Fibroblast of lung (primary cell): ENCODE results near the gene MRPL58. TPM values are rescaled to one million over a fixed set of nuclear protein-coding genes. Genes with fewer than 3 reads are reported as not detected.

Experiments used
- DNase-seq, 2 donors: peaks; one replicate each; pipeline versions ENCODE4 v3.0.0 to v3.0.0-alpha.2; 2010; ENCODE audit warnings: low read depth in 2 of 2
- H2AFZ ChIP-seq: 2 replicates; pipeline ENCODE4 v1.5.1; 2012; ENCODE audit warnings: low read length, control low read depth, inconsistent platforms
- H3K27ac ChIP-seq: 2 replicates; pipeline ENCODE4 v1.5.1; 2011; ENCODE audit warnings: low read length, control low read depth; ENCODE audit not compliant: insufficient read depth
- H3K27me3 ChIP-seq: 2 replicates; pipeline ENCODE4 v1.5.1; 2011; ENCODE audit warnings: mild to moderate bottlenecking, low read length; ENCODE audit not compliant: control insufficient read depth, insufficient read depth
- H3K36me3 ChIP-seq: 2 replicates; pipeline ENCODE4 v1.5.1; 2011; ENCODE audit warnings: low read length; ENCODE audit not compliant: control insufficient read depth, insufficient read depth
- H3K4me1 ChIP-seq: 2 replicates; pipeline ENCODE4 v1.5.1; 2011; ENCODE audit warnings: low read length; ENCODE audit not compliant: control insufficient read depth, insufficient read depth; ENCODE audit errors: extremely low read depth
- H3K4me2 ChIP-seq: 2 replicates; pipeline ENCODE4 v1.5.1; 2011; ENCODE audit warnings: low read length, control low read depth; ENCODE audit not compliant: insufficient read depth; ENCODE audit errors: extremely low read depth
- H3K4me3 ChIP-seq, 4 experiments: fragments of 200-600 bp in 1 of 4; sonication (generic) in 1 of 4; replicated peaks in 1 of 4; 2 replicates each; pipeline ENCODE4 v1.5.1; 2011 to 2016; ENCODE audit warnings: low read length in 4 of 4, low read depth in 3 of 4, mild to moderate bottlenecking in 3 of 4, control low read depth in 2 of 4, inconsistent platforms in 1 of 4, mixed read lengths in 1 of 4; ENCODE audit not compliant: insufficient read depth in 1 of 4; ENCODE audit errors: control extremely low read depth in 1 of 4
- H3K79me2 ChIP-seq: 2 replicates; pipeline ENCODE4 v1.5.1; 2012; ENCODE audit warnings: mild to moderate bottlenecking, low read length, inconsistent platforms; ENCODE audit not compliant: control insufficient read depth, insufficient read depth
- H3K9ac ChIP-seq: 2 replicates; pipeline ENCODE4 v1.5.1; 2011; ENCODE audit warnings: mild to moderate bottlenecking, low read length, control low read depth; ENCODE audit not compliant: insufficient read depth
- H3K9me3 ChIP-seq: 2 replicates; pipeline ENCODE4 v1.5.1; 2012; ENCODE audit warnings: low read depth, low read length; ENCODE audit not compliant: control insufficient read depth, insufficient read depth
- H4K20me1 ChIP-seq: 2 replicates; pipeline ENCODE4 v1.5.1; 2011; ENCODE audit warnings: low read length; ENCODE audit not compliant: control insufficient read depth, insufficient read depth; ENCODE audit errors: extremely low read depth
- EZH2 ChIP-seq: IDR thresholded peaks from 2 replicates; pipeline ENCODE4 v1.5.1; 2012; ENCODE audit warnings: low read length, control low read depth, mild to moderate bottlenecking; ENCODE audit errors: missing control alignments
- polyA plus RNA-seq, 2 donors: library from polyadenylated mRNA; depleted of rRNA in 1 of 2; stranded (reverse) in 1 of 2; unstranded in 1 of 2; fragments of >200 nt; gene quantifications; 2 replicates each; pipeline ENCODE4 v1.2.1, GENCODE V29; 2011 to 2012; ENCODE audit warnings: missing spikeins in 1 of 2
- total RNA-seq: library from RNA; depleted of rRNA; stranded (reverse); fragments of >200 nt; gene quantifications from 2 replicates; pipeline ENCODE4 v1.2.1, GENCODE V29; 2014
- TF ChIP-seq, protein P1 (sequence below), 2 donors: IDR thresholded peaks in 1 of 2; conservative IDR thresholded peaks in 1 of 2; 1 replicate in 1 of 2; 2 replicates in 1 of 2; pipeline ENCODE4 v1.5.1; 2011 to 2012; ENCODE audit warnings: low read length in 2 of 2, control low read depth in 1 of 2, inconsistent platforms in 1 of 2, low read depth in 1 of 2, mild to moderate bottlenecking in 1 of 2

Gene MRPL58
- total and polyA plus RNA-seq, 2 donors (not counting 1 experiment from before 2014, with no cell fraction given) = 35.2 to 49.1 TPM

DNA sequence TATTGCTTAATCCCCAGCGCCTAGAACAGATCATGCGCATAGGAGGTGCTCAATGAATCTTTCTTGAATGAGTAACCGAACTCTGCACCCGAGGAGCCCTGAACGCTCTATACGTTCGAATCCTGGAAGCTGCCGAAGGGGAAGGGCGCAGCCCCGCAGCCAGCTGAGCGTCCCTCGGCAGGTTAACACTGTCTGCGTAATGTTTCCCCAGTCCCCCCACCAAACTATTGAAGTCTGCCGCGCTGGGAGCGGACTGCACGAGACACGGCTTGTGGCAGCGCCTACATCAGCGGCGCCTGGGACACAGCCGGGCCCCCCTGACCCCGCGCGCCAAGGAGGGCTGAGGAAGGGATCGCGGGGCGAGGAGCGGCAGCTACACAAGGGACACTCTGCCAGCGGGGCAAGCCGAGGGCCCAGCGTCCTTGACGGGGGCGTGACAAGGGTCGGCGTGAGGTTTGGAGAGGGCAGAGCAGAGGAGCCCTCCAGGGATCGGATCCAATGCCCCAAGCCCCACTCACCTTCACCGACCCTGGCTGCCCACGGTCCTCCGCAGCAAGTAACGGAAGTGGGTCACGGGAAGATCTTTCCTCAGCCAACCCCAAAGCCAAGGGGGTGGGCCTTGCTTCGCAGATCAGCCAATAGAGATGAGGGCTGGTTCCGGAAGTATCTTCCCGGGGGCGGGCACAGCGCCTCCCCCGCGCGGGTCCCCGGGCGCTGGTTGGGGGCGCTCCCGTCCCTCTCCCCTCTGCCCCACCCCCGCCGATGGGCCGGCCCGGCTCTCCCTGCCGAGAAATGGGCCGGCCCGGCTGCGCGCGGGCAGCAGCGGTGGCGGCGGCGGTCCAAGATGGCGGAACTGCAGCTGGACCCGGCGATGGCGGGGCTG lies 34.2 kb downstream of the MRPL58 start, which contains the start of the genes ATP5PD and KCTD2:
Gene ATP5PD, minus strand, starts transcription at position 563 of the 883 bp plus-strand sequence. CDS start 4,319 bp downstream, outside the sequence.
Gene KCTD2, plus strand, starts transcription at position 819 of the 883 bp plus-strand sequence. Its CDS starts 26 bp downstream, at position 845.
- Histone ChIP-seq H3K4me3 (peak within 1 kb of the TSS; percentile 79 to 97 (median 93)), H3K9ac (peak within 1 kb of the TSS; percentile 86), H3K9me3 (no peaks in the 10 kb centered on the region), H4K20me1 (no peaks in the 10 kb centered on the region), H3K36me3 (peaks cover 2% of the 10 kb centered on the region), H3K4me2 (peak within 1 kb of the TSS; percentile 100), H2AFZ (peak within 1 kb of the TSS; percentile 70), H3K4me1 (peaks cover 3% of the 10 kb centered on the region), H3K27me3 (no peaks in the 10 kb centered on the region), H3K79me2 (peaks cover 21% of the 10 kb centered on the region), H3K27ac (peak within 1 kb of the TSS; percentile 94)
- peak; percentile 96 to 97 for DNase-seq
- TF ChIP-seq EZH2 = no peak
- TF ChIP-seq, protein P1, sequence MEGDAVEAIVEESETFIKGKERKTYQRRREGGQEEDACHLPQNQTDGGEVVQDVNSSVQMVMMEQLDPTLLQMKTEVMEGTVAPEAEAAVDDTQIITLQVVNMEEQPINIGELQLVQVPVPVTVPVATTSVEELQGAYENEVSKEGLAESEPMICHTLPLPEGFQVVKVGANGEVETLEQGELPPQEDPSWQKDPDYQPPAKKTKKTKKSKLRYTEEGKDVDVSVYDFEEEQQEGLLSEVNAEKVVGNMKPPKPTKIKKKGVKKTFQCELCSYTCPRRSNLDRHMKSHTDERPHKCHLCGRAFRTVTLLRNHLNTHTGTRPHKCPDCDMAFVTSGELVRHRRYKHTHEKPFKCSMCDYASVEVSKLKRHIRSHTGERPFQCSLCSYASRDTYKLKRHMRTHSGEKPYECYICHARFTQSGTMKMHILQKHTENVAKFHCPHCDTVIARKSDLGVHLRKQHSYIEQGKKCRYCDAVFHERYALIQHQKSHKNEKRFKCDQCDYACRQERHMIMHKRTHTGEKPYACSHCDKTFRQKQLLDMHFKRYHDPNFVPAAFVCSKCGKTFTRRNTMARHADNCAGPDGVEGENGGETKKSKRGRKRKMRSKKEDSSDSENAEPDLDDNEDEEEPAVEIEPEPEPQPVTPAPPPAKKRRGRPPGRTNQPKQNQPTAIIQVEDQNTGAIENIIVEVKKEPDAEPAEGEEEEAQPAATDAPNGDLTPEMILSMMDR (conservative IDR thresholded peaks at IDR 0.05 in 1 of 2, IDR thresholded peaks at IDR 0.05 in 1 of 2; ENCODE audit: low read depth in 1 of 2, low read length in 2 of 2) = no peak

DNA sequence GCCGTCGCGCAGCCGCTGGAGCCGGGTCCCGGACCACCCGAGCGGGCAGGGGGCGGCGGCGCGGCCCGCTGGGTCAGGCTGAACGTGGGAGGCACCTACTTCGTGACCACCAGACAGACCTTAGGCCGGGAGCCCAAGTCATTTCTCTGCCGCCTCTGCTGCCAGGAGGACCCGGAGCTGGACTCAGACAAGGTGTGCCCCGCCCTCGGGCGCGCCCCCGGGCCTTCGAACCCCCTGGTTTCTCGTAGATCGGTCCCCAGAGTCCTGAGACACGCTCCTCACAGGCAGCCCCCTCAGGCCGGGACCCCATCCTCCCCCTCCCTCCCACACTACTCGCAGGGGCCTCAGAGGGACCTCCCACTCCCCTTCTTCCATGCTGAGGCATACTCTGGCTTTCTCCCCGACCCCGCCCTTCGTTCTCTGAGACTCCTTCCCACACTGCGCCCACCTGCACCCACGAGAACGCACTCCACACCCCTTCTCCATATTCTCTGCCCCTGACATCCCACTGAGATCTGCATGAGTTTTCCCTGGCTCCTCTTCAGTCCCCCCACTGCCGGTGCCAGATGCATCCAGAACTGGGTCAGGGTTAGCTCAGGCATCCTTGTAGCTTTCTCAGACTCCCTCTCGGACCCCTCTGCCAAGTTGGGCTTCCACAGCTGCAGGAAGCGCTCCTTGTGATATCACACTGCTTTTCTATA lies 35.1 kb downstream of the MRPL58 start:
- DNase-seq = peak in 1 of 2 donors; percentile 8
- H3K36me3 ChIP-seq = no peaks in the 10 kb centered on the region
- peak overlapping the region; percentile 67 to 97 (median 89) for H3K4me3 ChIP-seq
- H3K79me2 ChIP-seq = peaks cover 21% of the 10 kb centered on the region
- peak overlapping the region; percentile 100 for H3K4me2 ChIP-seq
- H2AFZ ChIP-seq = peak overlapping the region; percentile 70
- H3K9ac ChIP-seq = peak overlapping the region; percentile 86
- H4K20me1 ChIP-seq = no peaks in the 10 kb centered on the region
- H3K27me3 ChIP-seq = no peaks in the 10 kb centered on the region
- H3K9me3 ChIP-seq = no peaks in the 10 kb centered on the region
- TF ChIP-seq, protein P1 (conservative IDR thresholded peaks at IDR 0.05 in 1 of 2, IDR thresholded peaks at IDR 0.05 in 1 of 2; ENCODE audit: low read depth in 1 of 2, low read length in 2 of 2) = no peak
- no peak for TF ChIP-seq EZH2
- peaks cover 3% of the 10 kb centered on the region for H3K4me1 ChIP-seq
- peak overlapping the region; percentile 43 for H3K27ac ChIP-seq
